Peyer's patch (tissue), 4 donors: Measurements from ENCODE around the gene GABRG3. TPM values are rescaled to one million over a fixed set of nuclear protein-coding genes. Genes with fewer than 3 reads are reported as not detected.

Source experiments
- DNase-seq, 3 donors: peaks; one replicate each; pipeline ENCODE4 v3.0.0-alpha.2; 2017 to 2019
- H3K27ac ChIP-seq, 4 donors: fragments of 200-600 bp; sonication (generic); one replicate each; pipeline ENCODE4 v1.5.1; 2016 to 2019
- H3K27me3 ChIP-seq, 2 donors: fragments of 200-600 bp; sonication (generic); one replicate each; pipeline ENCODE4 v1.5.1; 2019
- H3K36me3 ChIP-seq, 3 donors: fragments of 200-600 bp; sonication (generic); one replicate each; pipeline ENCODE4 v1.5.1; 2016 to 2019
- H3K4me1 ChIP-seq, 4 donors: fragments of 200-600 bp; sonication (generic); one replicate each; pipeline ENCODE4 v1.5.1; 2016 to 2019
- H3K4me3 ChIP-seq, 4 donors: fragments of 200-600 bp; sonication (generic); 1 replicate in 3 of 4; 2 replicates in 1 of 4; pipeline ENCODE4 v1.5.1; 2016 to 2019; ENCODE audit warnings: mild to moderate bottlenecking in 1 of 4
- H3K9me3 ChIP-seq, 4 donors: fragments of 200-600 bp; sonication (generic); one replicate each; pipeline ENCODE4 v1.5.1; 2016 to 2019; ENCODE audit warnings: mild to moderate bottlenecking in 1 of 4
- CTCF ChIP-seq, 6 experiments: fragments of 450-650 bp in 4 of 6; fragments of 200-600 bp in 2 of 6; sonication (generic) in 1 of 6; IDR thresholded peaks; one replicate each; pipeline ENCODE4 v1.5.1; 2017 to 2019; ENCODE audit warnings: antibody characterized with exemption in 6 of 6, mild to moderate bottlenecking in 3 of 6, moderate library complexity in 1 of 6
- POLR2A ChIP-seq, 2 donors: fragments of 450-650 bp; IDR thresholded peaks; one replicate each; pipeline ENCODE4 v1.5.1; 2017; ENCODE audit warnings: antibody characterized with exemption in 2 of 2, mild to moderate bottlenecking in 2 of 2, moderate library complexity in 2 of 2
- total RNA-seq, 4 donors: library from RNA; depleted of rRNA; stranded (reverse); fragments of >200 nt; gene quantifications; one replicate each; pipeline ENCODE4 v1.1.0, GENCODE V29; 2016

GABRG3 gene
- total RNA-seq, 4 donors from 2014 or later, result not detected

DNA sequence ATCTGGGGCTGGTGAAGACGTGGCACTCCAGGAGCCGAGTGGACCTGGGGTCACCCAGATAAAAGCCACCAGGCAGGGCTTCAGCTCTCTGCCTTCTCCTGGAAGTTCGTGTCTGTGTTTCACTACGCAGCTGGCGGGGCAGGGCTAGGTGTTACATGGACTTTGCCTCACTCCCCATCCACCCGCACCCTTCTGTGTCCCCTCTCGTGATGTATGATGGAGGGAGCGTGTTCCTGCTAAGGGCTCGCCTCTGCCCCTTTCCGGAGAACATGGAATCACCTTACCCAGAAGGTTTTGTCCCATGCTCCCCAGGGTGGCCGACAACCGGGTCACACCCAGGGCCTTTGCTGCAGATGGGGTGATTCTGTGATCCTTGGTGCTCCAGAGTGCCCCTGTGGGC, 96.2 kb downstream of the GABRG3 start:
- Histone ChIP-seq H3K9me3 (peaks cover 0 to 19% (median 0%) of the 10 kb centered on the region in 4 donors), H3K4me1 (no peaks in the 10 kb centered on the region), H3K27ac (no peak overlapping the region), H3K27me3 (no peaks in the 10 kb centered on the region), H3K36me3 (no peaks in the 10 kb centered on the region), H3K4me3 (no peak overlapping the region)
- DNase-seq, result no peak
- TF ChIP-seq CTCF (IDR thresholded peaks at IDR 0.05), result no peak
- no peak for TF ChIP-seq POLR2A (IDR thresholded peaks at IDR 0.05)

- Histone ChIP-seq H3K4me3 (no peak overlapping the region), H3K27me3 (no peaks in the 10 kb centered on the region), H3K27ac (no peak overlapping the region), H3K36me3 (no peaks in the 10 kb centered on the region), H3K4me1 (no peaks in the 10 kb centered on the region), H3K9me3 (peaks cover 0 to 19% (median 0%) of the 10 kb centered on the region in 4 donors)
- TF ChIP-seq CTCF (IDR thresholded peaks at IDR 0.05) (no peak), POLR2A (IDR thresholded peaks at IDR 0.05) (no peak)
- no peak for DNase-seq
Measured at GRCh38 chr15:27070841-27071240, 99.9 kb downstream of the GABRG3 start.

DNA sequence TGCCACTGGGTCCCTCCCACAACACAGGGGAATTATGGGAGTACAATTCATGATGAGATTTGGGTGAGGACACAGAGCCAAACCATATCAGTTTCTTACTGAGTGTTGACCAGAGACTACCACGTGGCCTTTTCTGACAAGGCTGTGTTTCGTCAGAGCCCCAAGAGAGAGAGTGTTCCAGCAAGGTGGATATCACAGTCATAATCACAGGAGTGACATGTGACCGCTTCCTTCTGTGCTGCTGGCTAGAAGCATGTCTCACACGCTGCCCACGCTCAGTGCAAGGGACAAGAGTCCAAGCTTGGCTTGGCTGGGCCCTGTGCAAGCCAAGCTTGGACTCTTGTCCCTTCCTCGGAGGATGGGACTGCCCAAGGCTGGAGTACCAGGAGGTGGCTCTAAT, 103.2 kb downstream of the GABRG3 start:
- Histone ChIP-seq H3K36me3 (no peaks in the 10 kb centered on the region), H3K27me3 (no peaks in the 10 kb centered on the region), H3K9me3 (peaks cover 0 to 4% (median 0%) of the 10 kb centered on the region in 4 donors), H3K4me1 (no peaks in the 10 kb centered on the region), H3K27ac (no peak overlapping the region), H3K4me3 (no peak overlapping the region)
- DNase-seq, result no peak
- TF ChIP-seq CTCF (IDR thresholded peaks at IDR 0.05) (no peak), POLR2A (IDR thresholded peaks at IDR 0.05) (no peak)

- H3K27me3 ChIP-seq, result no peaks in the 10 kb centered on the region
- no peaks in the 10 kb centered on the region for H3K36me3 ChIP-seq
- H3K4me1 ChIP-seq, result no peaks in the 10 kb centered on the region
- H3K4me3 ChIP-seq, result no peak overlapping the region
- no peaks in the 10 kb centered on the region for H3K9me3 ChIP-seq
- no peak overlapping the region for H3K27ac ChIP-seq
- TF ChIP-seq CTCF (IDR thresholded peaks at IDR 0.05), result no peak
- TF ChIP-seq POLR2A (IDR thresholded peaks at IDR 0.05), result no peak
- no peak for DNase-seq
Measured at GRCh38 chr15:27077790-27078189, 106.8 kb downstream of the GABRG3 start.

DNA sequence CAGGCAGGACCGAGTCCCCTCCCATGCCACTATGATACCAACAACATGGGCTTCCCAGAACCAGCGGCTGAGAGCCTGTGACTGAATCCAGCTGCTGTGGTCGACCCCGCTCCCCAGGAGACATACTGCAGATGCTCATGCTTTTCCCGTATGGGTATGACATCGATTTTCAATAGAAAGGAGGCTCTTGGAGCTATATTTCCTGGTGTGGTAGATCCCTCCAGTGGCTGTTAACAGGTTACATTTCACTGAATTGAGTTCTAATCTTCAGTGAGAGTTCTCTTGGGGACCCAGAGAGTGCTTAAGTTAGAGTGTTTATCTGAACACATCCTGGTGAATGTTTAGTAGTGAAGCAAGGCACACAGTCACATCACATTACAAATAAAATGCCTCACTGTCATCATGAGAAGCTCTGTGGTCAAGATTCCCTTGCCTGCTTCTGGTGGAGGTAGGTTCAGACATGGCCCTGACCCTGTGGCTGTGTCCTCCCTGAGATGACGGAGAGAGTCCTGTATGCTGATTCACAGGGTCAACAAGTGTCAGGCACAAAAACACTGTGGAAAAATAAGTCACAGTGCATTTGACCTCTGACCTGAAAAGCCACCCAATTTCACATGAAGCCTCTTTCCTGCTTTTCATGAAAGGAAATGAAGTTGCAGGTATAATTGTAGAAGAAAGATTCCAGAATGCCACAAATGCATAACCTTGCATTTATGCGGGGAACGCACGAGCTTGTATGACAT, 110.9 kb downstream of the GABRG3 start:
- Histone ChIP-seq H3K27me3 (no peaks in the 10 kb centered on the region), H3K27ac (no peak overlapping the region), H3K4me1 (no peaks in the 10 kb centered on the region), H3K4me3 (no peak overlapping the region), H3K36me3 (no peaks in the 10 kb centered on the region), H3K9me3 (no peaks in the 10 kb centered on the region)
- TF ChIP-seq POLR2A (IDR thresholded peaks at IDR 0.05), result no peak
- no peak for TF ChIP-seq CTCF (IDR thresholded peaks at IDR 0.05)
- DNase-seq, result no peak
